HepG2 (cell line): ENCODE measurements around the gene SNX15. TPM values are rescaled to one million over a fixed set of nuclear protein-coding genes. Genes with fewer than 3 reads are reported as not detected.
A peak's percentile ranks its signal among the peaks of the same experiment; 100 is the strongest.

Source experiments
- CEBPZ ChIP-seq: IDR thresholded peaks from 2 replicates; pipeline ENCODE4 v1.6.1; 2012; ENCODE audit warnings: low read length, improper control_type of control experiment
- KAT2B ChIP-seq: fragments of 150-350 bp; IDR thresholded peaks from 2 replicates; pipeline ENCODE4 v1.6.1; 2014; ENCODE audit warnings: low read depth, low read length, borderline replicate concordance
- LCORL ChIP-seq, 2 experiments: fragments of 450-650 bp in 1 of 2; sonication (generic) in 1 of 2; formaldehyde crosslinking in 1 of 2; IDR thresholded peaks; 2 replicates each; pipeline versions ENCODE4 v1.5.0 to v1.6.1; 2017 to 2020; ENCODE audit warnings: antibody characterized with exemption in 1 of 2, missing genetic modification reagents in 1 of 2
- NFE2L2 ChIP-seq: fragments of 150-350 bp; IDR thresholded peaks from 2 replicates; pipeline ENCODE4 v1.6.1; 2014; ENCODE audit warnings: low read length
- PAWR ChIP-seq: sonication (generic); formaldehyde crosslinking; IDR thresholded peaks from 2 replicates; pipeline ENCODE4 v1.4.0; 2020; ENCODE audit warnings: missing genetic modification reagents, mild to moderate bottlenecking, borderline replicate concordance
- PRDM4 ChIP-seq: sonication (generic); formaldehyde crosslinking; IDR thresholded peaks from 2 replicates; pipeline ENCODE4 v1.9.0; 2021; ENCODE audit warnings: missing genetic modification reagents, borderline replicate concordance
- WIZ ChIP-seq: sonication (generic); formaldehyde crosslinking; IDR thresholded peaks from 2 replicates; pipeline ENCODE4 v1.5.1; 2020; ENCODE audit warnings: mild to moderate bottlenecking, missing genetic modification reagents
- YY1 ChIP-seq: IDR thresholded peaks from 2 replicates; pipeline ENCODE4 v1.6.1; 2011; ENCODE audit warnings: low read length, low read depth, moderate library complexity, mild to moderate bottlenecking; ENCODE audit not compliant: insufficient read depth, insufficient replicate concordance
- ZMYM3 ChIP-seq: sonication (generic); formaldehyde crosslinking; IDR thresholded peaks from 2 replicates; pipeline ENCODE4 v1.5.1; 2020; ENCODE audit warnings: mild to moderate bottlenecking, missing genetic modification reagents
- ZNF318 ChIP-seq: sonication (generic); formaldehyde crosslinking; IDR thresholded peaks from 2 replicates; pipeline ENCODE4 v1.4.0; 2020; ENCODE audit warnings: mild to moderate bottlenecking, missing genetic modification reagents
- ZNF326 ChIP-seq: sonication (generic); formaldehyde crosslinking; IDR thresholded peaks from 2 replicates; pipeline ENCODE4 v1.4.0; 2020; ENCODE audit warnings: missing genetic modification reagents, borderline replicate concordance
- ZNF678 ChIP-seq: sonication (generic); formaldehyde crosslinking; IDR thresholded peaks from 2 replicates; pipeline ENCODE4 v1.4.0; 2020; ENCODE audit warnings: mild to moderate bottlenecking, missing genetic modification reagents
- ZNF710 ChIP-seq: sonication (generic); formaldehyde crosslinking; IDR thresholded peaks from 2 replicates; pipeline ENCODE4 v1.5.0; 2020; ENCODE audit warnings: mild to moderate bottlenecking, missing genetic modification reagents, borderline replicate concordance
- polyA plus RNA-seq, 8 experiments: library from polyadenylated mRNA; depleted of rRNA in 3 of 8; stranded (reverse) in 7 of 8; unstranded in 1 of 8; fragments of >200 nt; fragmentation: Illumina TruSeq in 4 of 8; extraction: Trizol in 4 of 8; gene quantifications; 2 replicates each; pipeline versions ENCODE4 v1.2.1 to v1.2.3, GENCODE V29; 2011 to 2016; ENCODE audit warnings: low read depth in 4 of 8, missing spikeins in 1 of 8, mixed read lengths in 1 of 8; ENCODE audit not compliant: insufficient read depth in 1 of 8
- total RNA-seq, 5 experiments: library from RNA; depleted of rRNA; stranded (reverse); fragments of >200 nt; fragmentation: Illumina TruSeq; extraction: Trizol; gene quantifications; 2 replicates each; pipeline ENCODE4 v1.2.3, GENCODE V29; 2016; ENCODE audit warnings: low read depth in 1 of 5

The SNX15 gene
- total and polyA plus RNA-seq, 2 of the 13 experiments (the other 11 are each of a cell fraction or from before 2014, with no cell fraction given): 19.1 to 22.6 TPM

- TF ChIP-seq WIZ (CRISPR knock-in tag) (no peak), PAWR (CRISPR knock-in tag) (no peak), YY1 (peak; percentile 38), CEBPZ (no peak), ZNF318 (CRISPR knock-in tag) (no peak), PRDM4 (no peak), ZNF710 (CRISPR knock-in tag) (no peak), KAT2B (no peak), ZNF326 (CRISPR knock-in tag) (no peak), LCORL (IDR thresholded peaks at IDR 0.05) (no peak), LCORL (CRISPR knock-in tag; IDR thresholded peaks at IDR 0.05) (0 out of 2 replicates have a peak, but pooled peaks have one; percentile 32), ZMYM3 (CRISPR knock-in tag) (0 out of 2 replicates have a peak, but pooled peaks have one; percentile 33), NFE2L2 (no peak), ZNF678 (CRISPR knock-in tag) (no peak)
These were observed 33.7 kb downstream of the SNX15 start (continued) for GRCh38 chr11:65060913-65061408.
